Gastroesophageal sphincter (tissue), 4 donors: ENCODE measurements around the gene GLRA1. TPM values are rescaled to one million over a fixed set of nuclear protein-coding genes. Genes with fewer than 3 reads are reported as not detected.

Experiments
- ATAC-seq: fragments of 150-250 bp; one replicate; pipeline ENCODE4 v1.9.1; 2016; ENCODE audit warnings: mild to moderate bottlenecking, moderate library complexity
- H3K27ac ChIP-seq, 4 donors: fragments of 200-600 bp; sonication (generic) in 3 of 4; 1 replicate in 3 of 4; 2 replicates in 1 of 4; pipeline ENCODE4 v1.5.1; 2016 to 2019
- H3K27me3 ChIP-seq: fragments of 200-600 bp; sonication (generic); one replicate; pipeline ENCODE4 v1.5.1; 2019
- H3K36me3 ChIP-seq, 2 donors: fragments of 200-600 bp; sonication (generic); one replicate each; pipeline ENCODE4 v1.5.1; 2019; ENCODE audit warnings: control low read depth in 1 of 2
- H3K4me1 ChIP-seq, 3 donors: fragments of 200-600 bp; sonication (generic); 1 replicate in 2 of 3; 2 replicates in 1 of 3; pipeline ENCODE4 v1.5.1; 2016 to 2019; ENCODE audit warnings: control low read depth in 2 of 3
- H3K4me3 ChIP-seq, 2 donors: fragments of 200-600 bp; sonication (generic); one replicate each; pipeline ENCODE4 v1.5.1; 2019; ENCODE audit warnings: mild to moderate bottlenecking in 1 of 2, moderate library complexity in 1 of 2
- H3K9me3 ChIP-seq, 3 donors: fragments of 200-600 bp; sonication (generic); one replicate each; pipeline ENCODE4 v1.5.1; 2017 to 2019; ENCODE audit warnings: control low read depth in 2 of 3
- EP300 ChIP-seq: sonication (generic); formaldehyde crosslinking; IDR thresholded peaks from one replicate; pipeline ENCODE4 v1.6.1; 2017; ENCODE audit warnings: antibody characterized with exemption, mild to moderate bottlenecking
- POLR2A ChIP-seq, 2 donors: fragments of 450-650 bp; IDR thresholded peaks; one replicate each; pipeline ENCODE4 v1.6.1; 2017; ENCODE audit warnings: antibody characterized with exemption in 2 of 2, mild to moderate bottlenecking in 2 of 2, moderate library complexity in 1 of 2
- POLR2AphosphoS5 ChIP-seq: sonication (generic); formaldehyde crosslinking; IDR thresholded peaks from one replicate; pipeline ENCODE4 v1.6.1; 2017; ENCODE audit warnings: antibody characterized with exemption
- WGBS, 2 donors: methylation state at CpG; one replicate each; pipeline ENCODE4 v1.1.5; 2018; ENCODE audit warnings: low coverage in 1 of 2; 5-methylcytosine and 5-hydroxymethylcytosine counted together
- total RNA-seq, 4 donors: library from RNA; depleted of rRNA; stranded (reverse); fragments of >200 nt; gene quantifications; one replicate each; pipeline ENCODE4 v1.1.0, GENCODE V29; 2016
- TF ChIP-seq, protein P1 (sequence below), 4 experiments: fragments of 200-600 bp in 2 of 4; fragments of 450-650 bp in 2 of 4; sonication (generic) in 1 of 4; IDR thresholded peaks; one replicate each; pipeline ENCODE4 v1.5.1; 2017 to 2019; ENCODE audit warnings: antibody characterized with exemption in 4 of 4, mild to moderate bottlenecking in 2 of 4, moderate library complexity in 2 of 4

GLRA1 gene
- total RNA-seq, 4 donors from 2014 or later = not detected

DNA sequence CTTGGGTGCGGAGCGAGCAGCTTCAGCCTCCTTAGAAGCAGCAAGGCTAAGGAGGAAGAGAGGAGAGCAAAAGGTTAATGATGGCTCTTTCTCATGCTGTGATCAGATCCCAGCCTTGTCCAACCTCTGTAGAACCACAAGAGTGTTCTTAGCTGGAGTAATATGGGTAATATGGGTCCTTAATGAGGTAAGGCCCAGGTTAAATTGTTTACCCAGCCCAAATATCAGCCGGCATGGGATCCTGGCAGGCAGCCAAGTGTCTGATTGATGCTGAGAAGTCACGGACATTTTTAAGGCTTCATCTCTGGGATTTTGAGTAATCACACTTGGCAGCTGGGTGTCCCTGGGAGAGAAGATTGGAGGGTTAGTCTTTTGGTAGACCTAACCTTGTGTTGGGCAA, 32.3 kb downstream of the GLRA1 start:
- no peak for ATAC-seq
- WGBS, 2 donors = 19 to 65% methylated on average over 2 to 4 of the region's 4 CpGs
- Histone ChIP-seq H3K27ac (no peak overlapping the region), H3K36me3 (no peaks in the 10 kb centered on the region), H3K27me3 (no peaks in the 10 kb centered on the region), H3K4me3 (no peak overlapping the region), H3K4me1 (peaks cover 0 to 21% (median 5%) of the 10 kb centered on the region in 3 donors), H3K9me3 (no peaks in the 10 kb centered on the region)
- TF ChIP-seq EP300 (no peak), POLR2AphosphoS5 (no peak), POLR2A (IDR thresholded peaks at IDR 0.05) (no peak)
- TF ChIP-seq, protein P1, sequence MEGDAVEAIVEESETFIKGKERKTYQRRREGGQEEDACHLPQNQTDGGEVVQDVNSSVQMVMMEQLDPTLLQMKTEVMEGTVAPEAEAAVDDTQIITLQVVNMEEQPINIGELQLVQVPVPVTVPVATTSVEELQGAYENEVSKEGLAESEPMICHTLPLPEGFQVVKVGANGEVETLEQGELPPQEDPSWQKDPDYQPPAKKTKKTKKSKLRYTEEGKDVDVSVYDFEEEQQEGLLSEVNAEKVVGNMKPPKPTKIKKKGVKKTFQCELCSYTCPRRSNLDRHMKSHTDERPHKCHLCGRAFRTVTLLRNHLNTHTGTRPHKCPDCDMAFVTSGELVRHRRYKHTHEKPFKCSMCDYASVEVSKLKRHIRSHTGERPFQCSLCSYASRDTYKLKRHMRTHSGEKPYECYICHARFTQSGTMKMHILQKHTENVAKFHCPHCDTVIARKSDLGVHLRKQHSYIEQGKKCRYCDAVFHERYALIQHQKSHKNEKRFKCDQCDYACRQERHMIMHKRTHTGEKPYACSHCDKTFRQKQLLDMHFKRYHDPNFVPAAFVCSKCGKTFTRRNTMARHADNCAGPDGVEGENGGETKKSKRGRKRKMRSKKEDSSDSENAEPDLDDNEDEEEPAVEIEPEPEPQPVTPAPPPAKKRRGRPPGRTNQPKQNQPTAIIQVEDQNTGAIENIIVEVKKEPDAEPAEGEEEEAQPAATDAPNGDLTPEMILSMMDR (IDR thresholded peaks at IDR 0.05) = no peak

DNA sequence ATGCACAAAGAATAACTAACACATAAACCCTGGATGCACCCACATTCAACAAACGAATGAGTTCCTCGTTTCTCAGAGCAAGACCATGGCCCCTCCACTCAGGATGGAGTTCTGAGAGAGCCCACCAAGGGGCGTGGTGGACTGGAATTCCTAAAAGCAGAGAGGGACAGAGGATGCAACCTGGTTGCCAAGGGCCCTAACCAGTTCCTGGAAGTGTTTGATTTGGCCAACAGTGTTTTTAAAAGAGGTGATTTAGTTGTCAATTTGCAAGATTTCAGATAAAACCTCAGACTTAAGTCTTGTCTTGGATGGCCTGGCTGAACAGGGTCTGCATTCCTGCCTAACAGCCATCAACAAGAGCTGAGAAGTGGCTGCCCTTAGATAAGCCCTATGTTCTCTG, 34.4 kb downstream of the GLRA1 start:
- TF ChIP-seq EP300 = no peak
- TF ChIP-seq POLR2A (IDR thresholded peaks at IDR 0.05) = no peak
- TF ChIP-seq, protein P1 (IDR thresholded peaks at IDR 0.05) = no peak
- TF ChIP-seq POLR2AphosphoS5 = no peak
- Histone ChIP-seq H3K27me3 (no peaks in the 10 kb centered on the region), H3K4me3 (no peak overlapping the region), H3K36me3 (no peaks in the 10 kb centered on the region), H3K27ac (no peak overlapping the region), H3K4me1 (no peaks in the 10 kb centered on the region), H3K9me3 (no peaks in the 10 kb centered on the region)
- no peak for ATAC-seq
- 27 to 76% methylated on average over 3 of the region's 3 CpGs for WGBS, 2 donors

DNA sequence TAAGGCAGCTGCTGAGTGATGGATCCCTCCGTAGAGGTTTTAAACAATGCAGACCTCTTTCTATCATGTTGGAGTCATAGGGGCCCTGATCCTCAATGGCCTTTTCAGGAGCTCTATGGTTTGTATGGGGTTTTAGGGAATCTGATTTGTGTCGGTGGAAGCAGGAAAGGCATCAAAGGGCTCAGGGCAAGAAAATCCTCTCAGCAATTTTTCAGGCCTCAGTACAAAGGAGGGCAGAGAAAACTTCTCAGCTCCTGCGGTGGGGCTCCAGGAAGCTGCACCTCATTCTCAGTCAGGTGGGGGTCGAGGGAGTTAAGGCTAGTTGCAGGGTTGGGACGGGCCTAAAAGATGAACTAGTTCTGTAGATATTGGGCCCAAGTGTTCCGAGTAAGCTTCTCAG, 35.0 kb downstream of the GLRA1 start:
- WGBS, 2 donors = 66 to 90% methylated on average over 2 to 5 of the region's 6 CpGs
- Histone ChIP-seq H3K36me3 (no peaks in the 10 kb centered on the region), H3K27me3 (no peaks in the 10 kb centered on the region), H3K4me3 (no peak overlapping the region), H3K27ac (no peak overlapping the region), H3K4me1 (no peaks in the 10 kb centered on the region), H3K9me3 (no peaks in the 10 kb centered on the region)
- ATAC-seq = no peak
- no peak for TF ChIP-seq POLR2AphosphoS5
- TF ChIP-seq EP300 = no peak
- TF ChIP-seq POLR2A (IDR thresholded peaks at IDR 0.05) = no peak
- TF ChIP-seq, protein P1 (IDR thresholded peaks at IDR 0.05) = no peak

DNA sequence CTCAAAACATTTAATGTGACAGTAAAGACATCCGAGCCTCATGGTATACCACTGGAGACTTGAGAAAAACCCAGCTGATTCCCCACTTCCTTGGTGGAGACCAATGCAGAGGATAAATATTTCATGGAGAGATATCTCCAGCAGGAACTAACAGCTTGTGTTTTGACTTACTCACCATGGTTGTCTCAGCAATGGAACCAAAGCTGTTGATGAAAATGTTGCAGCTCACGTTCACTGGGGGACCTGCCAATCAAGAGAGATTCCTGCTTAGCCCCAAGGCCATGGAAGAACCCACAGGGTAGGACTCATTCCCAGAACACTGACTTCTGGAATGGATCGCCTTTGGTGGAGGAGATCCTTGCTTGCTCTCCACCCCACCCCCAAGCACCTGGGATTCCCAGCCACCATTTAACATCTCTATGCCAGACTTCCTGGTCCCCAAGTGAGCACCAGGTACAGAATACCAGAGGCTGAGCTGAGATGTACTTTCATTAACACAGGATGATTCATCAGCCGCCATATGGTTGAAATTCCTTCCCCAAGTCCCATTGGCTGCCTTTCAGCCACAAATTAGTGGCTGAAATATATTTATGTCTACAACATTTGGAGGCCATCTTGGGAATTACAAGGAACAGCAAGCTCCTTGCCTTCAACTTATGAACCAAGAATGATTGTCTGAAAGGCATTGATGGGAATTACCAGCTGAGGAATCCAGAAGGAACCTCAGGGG, 37.9 kb downstream of the GLRA1 start:
- Histone ChIP-seq H3K9me3 (no peaks in the 10 kb centered on the region), H3K27ac (no peak overlapping the region), H3K27me3 (no peaks in the 10 kb centered on the region), H3K4me1 (peaks cover 0 to 8% (median 0%) of the 10 kb centered on the region in 3 donors), H3K4me3 (no peak overlapping the region), H3K36me3 (no peaks in the 10 kb centered on the region)
- TF ChIP-seq, protein P1 (IDR thresholded peaks at IDR 0.05) = no peak
- no peak for TF ChIP-seq POLR2A (IDR thresholded peaks at IDR 0.05)
- no peak for TF ChIP-seq POLR2AphosphoS5
- TF ChIP-seq EP300 = no peak
- no peak for ATAC-seq
- WGBS, 2 donors = 51 to 73% methylated on average over 2 to 3 of the region's 4 CpGs
